ENCODE measurements around the gene DMAC1.

The DMAC1 gene

GRCh38 chr9:7770111-7770510 lies 29.5 kb downstream of the DMAC1 start:
- TF ChIP-seq MAX (IDR thresholded peaks at IDR 0.05; ENCODE audit: low read depth, low read length) (no peak), CTCF (IDR thresholded peaks at IDR 0.05; ENCODE audit: low read depth, low read length) (no peak), POLR2A (IDR thresholded peaks at IDR 0.05; ENCODE audit: extremely low read depth, insufficient read length) (no peak), MYC (IDR thresholded peaks at IDR 0.05; ENCODE audit: low read depth, low read length) (no peak)
- DNase-seq (ENCODE audit: low read depth), result no peak
- H3K4me3 ChIP-seq (ENCODE audit: low read depth, low read length), result no peak overlapping the region

- no peak for DNase-seq (ENCODE audit: low read depth)
- TF ChIP-seq MAX (IDR thresholded peaks at IDR 0.05; ENCODE audit: low read depth, low read length), result no peak
- no peak for TF ChIP-seq POLR2A (IDR thresholded peaks at IDR 0.05; ENCODE audit: extremely low read depth, insufficient read length)
- no peak for TF ChIP-seq CTCF (IDR thresholded peaks at IDR 0.05; ENCODE audit: low read depth, low read length)
- TF ChIP-seq MYC (IDR thresholded peaks at IDR 0.05; ENCODE audit: low read depth, low read length), result no peak
- H3K4me3 ChIP-seq (ENCODE audit: low read depth, low read length), result no peak overlapping the region
Measured at GRCh38 chr9:7762600-7762999, 37.0 kb downstream of the DMAC1 start.

- no peak overlapping the region for H3K4me3 ChIP-seq (ENCODE audit: low read depth, low read length)
- TF ChIP-seq MYC (IDR thresholded peaks at IDR 0.05; ENCODE audit: low read depth, low read length) (no peak), CTCF (IDR thresholded peaks at IDR 0.05; ENCODE audit: low read depth, low read length) (no peak)
- peak; percentile 56 for DNase-seq (ENCODE audit: low read depth)
Measured at GRCh38 chr9:7760014-7760415, 39.6 kb downstream of the DMAC1 start.

- no peak overlapping the region for H3K4me3 ChIP-seq (ENCODE audit: low read depth, low read length)
- no peak for TF ChIP-seq CTCF (IDR thresholded peaks at IDR 0.05; ENCODE audit: low read depth, low read length)
- TF ChIP-seq MYC (IDR thresholded peaks at IDR 0.05; ENCODE audit: low read depth, low read length), result no peak
- TF ChIP-seq MAX (IDR thresholded peaks at IDR 0.05; ENCODE audit: low read depth, low read length), result no peak
- TF ChIP-seq POLR2A (IDR thresholded peaks at IDR 0.05; ENCODE audit: extremely low read depth, insufficient read length), result no peak
- peak; percentile 51 for DNase-seq (ENCODE audit: low read depth)
Measured at GRCh38 chr9:7756088-7756487, 43.5 kb downstream of the DMAC1 start.

- no peak for DNase-seq (ENCODE audit: low read depth)
- TF ChIP-seq MYC (IDR thresholded peaks at IDR 0.05; ENCODE audit: low read depth, low read length) (no peak), CTCF (IDR thresholded peaks at IDR 0.05; ENCODE audit: low read depth, low read length) (no peak), MAX (IDR thresholded peaks at IDR 0.05; ENCODE audit: low read depth, low read length) (no peak), POLR2A (IDR thresholded peaks at IDR 0.05; ENCODE audit: extremely low read depth, insufficient read length) (no peak)
- H3K4me3 ChIP-seq (ENCODE audit: low read depth, low read length), result no peak overlapping the region
Measured at GRCh38 chr9:7752481-7752880, 47.1 kb downstream of the DMAC1 start.

All from NB4 (cell line).